ENCODE results near the gene CEP44.

DNA sequence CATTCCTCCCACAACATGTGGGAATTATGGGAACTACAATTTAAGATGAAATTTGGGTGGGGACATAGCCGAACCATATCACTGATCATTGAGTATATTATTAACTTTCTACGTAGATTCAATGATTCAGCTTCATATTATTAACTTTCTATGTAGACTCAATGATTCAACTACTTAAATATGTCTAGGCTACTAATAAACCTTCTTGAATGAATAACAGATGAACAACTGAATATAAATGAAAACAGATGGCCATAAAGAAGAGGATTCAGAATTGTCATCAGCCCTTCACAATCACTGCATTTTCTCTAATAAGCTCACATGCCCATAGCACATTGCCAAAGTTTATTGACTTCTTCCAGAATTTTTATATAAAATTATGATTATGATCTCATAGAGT is 57.0 kb downstream of the CEP44 start:
- TF ChIP-seq POLR2A (IDR thresholded peaks at IDR 0.05; ENCODE audit: low read depth, low read length) (no peak), POLR2AphosphoS5 (IDR thresholded peaks at IDR 0.05; ENCODE audit: low read depth, low read length) (no peak), PAX5 (IDR thresholded peaks at IDR 0.05; ENCODE audit: insufficient read depth, low read length, severe bottlenecking) (no peak), SPI1 (IDR thresholded peaks at IDR 0.05; ENCODE audit: low read depth, low read length) (no peak)
